ENCODE data around the gene PLEKHA8.
"Not testable (repeated sequence)": the region's sequence is repeated elsewhere in the genome, so short reads cannot be mapped to it uniquely, and the experiment has no call there.

PLEKHA8 gene

GRCh38 chr7:30068117-30068516 lies 39.9 kb downstream of the PLEKHA8 start:
- no peak for DNase-seq

GRCh38 chr7:30069096-30069867 lies 41.1 kb downstream of the PLEKHA8 start:
- no peak for DNase-seq

- no peak for DNase-seq
These were observed 41.8 kb downstream of the PLEKHA8 start for GRCh38 chr7:30070052-30070451.

- DNase-seq = no peak
These were observed 44.5 kb downstream of the PLEKHA8 start for GRCh38 chr7:30072735-30073134.

- no peak for DNase-seq
These were observed 46.3 kb downstream of the PLEKHA8 start for GRCh38 chr7:30074422-30075030.

GRCh38 chr7:30076411-30076810 lies 48.2 kb downstream of the PLEKHA8 start:
- DNase-seq = no peak

GRCh38 chr7:30078280-30078679 lies 50.1 kb downstream of the PLEKHA8 start:
- no peak for DNase-seq

- no peak for DNase-seq
These were observed 51.7 kb downstream of the PLEKHA8 start for GRCh38 chr7:30079880-30080279.

- DNase-seq = no peak
These were observed 52.6 kb downstream of the PLEKHA8 start for GRCh38 chr7:30080818-30081217.

GRCh38 chr7:30082686-30083085 lies 54.5 kb downstream of the PLEKHA8 start:
- no peak for DNase-seq

GRCh38 chr7:30083334-30083733 lies 55.1 kb downstream of the PLEKHA8 start:
- DNase-seq = no peak

GRCh38 chr7:30084212-30084611 lies 56.0 kb downstream of the PLEKHA8 start:
- no peak for DNase-seq

GRCh38 chr7:30086529-30086928 lies 58.3 kb downstream of the PLEKHA8 start:
- no peak for DNase-seq

GRCh38 chr7:30087371-30087770 lies 59.2 kb downstream of the PLEKHA8 start:
- DNase-seq = no peak

- no peak for DNase-seq
These were observed 60.1 kb downstream of the PLEKHA8 start for GRCh38 chr7:30088362-30088761.

- no peak for DNase-seq
These were observed 61.9 kb downstream of the PLEKHA8 start for GRCh38 chr7:30090111-30090510.

- DNase-seq = no peak
These were observed 63.3 kb downstream of the PLEKHA8 start for GRCh38 chr7:30091491-30091912.

GRCh38 chr7:30091987-30092386 lies 63.8 kb downstream of the PLEKHA8 start:
- DNase-seq = no peak

- DNase-seq = no peak
These were observed 65.3 kb downstream of the PLEKHA8 start for GRCh38 chr7:30093420-30093952.

GRCh38 chr7:30098599-30098998 lies 70.4 kb downstream of the PLEKHA8 start:
- not testable (repeated sequence) for DNase-seq

GRCh38 chr7:30102281-30102680 lies 74.1 kb downstream of the PLEKHA8 start:
- no peak for DNase-seq

- DNase-seq = no peak
These were observed 75.9 kb downstream of the PLEKHA8 start for GRCh38 chr7:30104157-30104556.

- no peak for DNase-seq
These were observed 84.0 kb downstream of the PLEKHA8 start for GRCh38 chr7:30112103-30112713.

- no peak for DNase-seq
These were observed 84.9 kb downstream of the PLEKHA8 start for GRCh38 chr7:30113144-30113543.

All from stimulated activated naive CD4-positive, alpha-beta T cell treated with Interleukin-2 at 50 U/mL for 16 hours (primary cell).